ENCODE results near the gene NUTM1.

The NUTM1 gene, protein sequence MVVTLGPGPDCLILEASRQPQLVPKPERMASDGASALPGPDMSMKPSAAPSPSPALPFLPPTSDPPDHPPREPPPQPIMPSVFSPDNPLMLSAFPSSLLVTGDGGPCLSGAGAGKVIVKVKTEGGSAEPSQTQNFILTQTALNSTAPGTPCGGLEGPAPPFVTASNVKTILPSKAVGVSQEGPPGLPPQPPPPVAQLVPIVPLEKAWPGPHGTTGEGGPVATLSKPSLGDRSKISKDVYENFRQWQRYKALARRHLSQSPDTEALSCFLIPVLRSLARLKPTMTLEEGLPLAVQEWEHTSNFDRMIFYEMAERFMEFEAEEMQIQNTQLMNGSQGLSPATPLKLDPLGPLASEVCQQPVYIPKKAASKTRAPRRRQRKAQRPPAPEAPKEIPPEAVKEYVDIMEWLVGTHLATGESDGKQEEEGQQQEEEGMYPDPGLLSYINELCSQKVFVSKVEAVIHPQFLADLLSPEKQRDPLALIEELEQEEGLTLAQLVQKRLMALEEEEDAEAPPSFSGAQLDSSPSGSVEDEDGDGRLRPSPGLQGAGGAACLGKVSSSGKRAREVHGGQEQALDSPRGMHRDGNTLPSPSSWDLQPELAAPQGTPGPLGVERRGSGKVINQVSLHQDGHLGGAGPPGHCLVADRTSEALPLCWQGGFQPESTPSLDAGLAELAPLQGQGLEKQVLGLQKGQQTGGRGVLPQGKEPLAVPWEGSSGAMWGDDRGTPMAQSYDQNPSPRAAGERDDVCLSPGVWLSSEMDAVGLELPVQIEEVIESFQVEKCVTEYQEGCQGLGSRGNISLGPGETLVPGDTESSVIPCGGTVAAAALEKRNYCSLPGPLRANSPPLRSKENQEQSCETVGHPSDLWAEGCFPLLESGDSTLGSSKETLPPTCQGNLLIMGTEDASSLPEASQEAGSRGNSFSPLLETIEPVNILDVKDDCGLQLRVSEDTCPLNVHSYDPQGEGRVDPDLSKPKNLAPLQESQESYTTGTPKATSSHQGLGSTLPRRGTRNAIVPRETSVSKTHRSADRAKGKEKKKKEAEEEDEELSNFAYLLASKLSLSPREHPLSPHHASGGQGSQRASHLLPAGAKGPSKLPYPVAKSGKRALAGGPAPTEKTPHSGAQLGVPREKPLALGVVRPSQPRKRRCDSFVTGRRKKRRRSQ

DNA sequence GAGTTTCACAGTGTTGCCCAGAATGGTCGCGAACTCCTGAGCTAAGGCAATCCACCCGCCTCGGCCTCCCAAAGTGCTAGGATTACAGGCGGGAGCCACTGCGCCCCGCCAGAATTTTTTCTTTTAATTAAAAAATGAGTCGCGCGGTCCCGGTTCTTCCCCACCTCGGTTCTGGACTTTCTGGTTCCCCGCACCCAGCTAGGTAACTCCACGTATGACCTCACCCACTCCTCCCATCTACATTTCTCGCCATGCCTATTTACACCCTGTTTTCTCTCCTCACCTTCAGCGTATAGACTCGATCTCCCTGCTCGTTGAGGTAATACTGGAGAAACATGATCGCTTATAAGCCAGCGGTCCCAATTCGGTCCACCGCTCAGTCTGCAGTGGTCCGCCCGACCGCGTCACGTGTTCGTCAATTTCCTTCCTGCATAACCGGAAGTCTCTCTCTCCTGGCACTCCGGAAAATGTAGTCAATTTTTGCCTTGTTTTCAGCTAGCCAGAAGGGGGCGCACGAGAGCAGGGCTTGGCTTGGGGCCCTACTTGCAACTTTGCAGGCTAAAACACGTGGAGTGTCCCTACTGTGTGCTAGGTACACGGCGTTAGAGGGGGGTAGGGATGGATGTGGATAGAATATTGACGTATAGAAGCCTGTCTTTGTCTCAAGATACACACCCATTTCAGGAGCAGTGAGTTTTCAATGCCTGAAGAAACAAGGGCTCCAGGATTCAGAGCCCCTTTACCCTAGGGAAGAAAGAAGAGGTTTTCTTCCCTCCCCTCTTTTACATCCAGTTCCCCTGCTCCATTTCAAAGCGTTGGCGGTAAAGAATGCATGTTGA lies at the start of gene NUTM1, which contains the start of gene NOP10:
Gene NUTM1 (plus strand): TSS at position 579 of the 839 bp plus-strand sequence. CDS start 382 bp downstream, outside the sequence.
Gene NOP10 (minus strand): TSS at position 400 of the 839 bp plus-strand sequence. CDS start 63 bp downstream, at position 337.
- Mint-ChIP-seq H3K27me3 (peaks cover 14% of the 10 kb centered on the region), H3K9me3 (no peaks in the 10 kb centered on the region), H3K27ac (no peak within 1 kb of the TSS), H3K4me3 (no peak within 1 kb of the TSS), H3K4me1 (peaks cover 24% of the 10 kb centered on the region), H3K36me3 (peaks cover 24% of the 10 kb centered on the region)
- CTCF ChIA-PET = interaction anchor here (0.6 to 4.3 kb wide), 12 partner anchors 12 to 245 kb away, joined by 3 to 49 read pairs (median 4); partner anchors contain the start of genes KATNBL1 and LPCAT4
- DNase-seq = peak; percentile 96

DNA sequence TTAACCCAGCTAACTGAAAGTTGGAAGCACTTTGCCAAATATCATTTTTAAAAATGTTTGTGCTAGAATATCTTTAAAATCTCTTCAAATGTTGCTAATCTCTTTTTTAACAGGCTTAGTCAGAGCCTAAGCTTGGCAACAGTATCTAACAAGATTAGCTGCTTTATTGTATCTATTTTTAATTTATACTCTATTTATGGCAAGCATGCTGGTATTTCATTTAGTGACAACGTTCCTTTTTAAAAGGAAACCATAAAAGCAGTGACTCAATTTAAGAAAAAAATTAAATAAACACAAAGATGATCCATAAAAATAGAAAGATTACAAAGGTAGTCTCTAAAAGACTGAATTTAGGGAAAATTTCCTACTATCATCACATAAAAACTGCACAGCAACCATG lies 46.1 kb upstream of the NUTM1 start:
- CTCF ChIA-PET = interaction anchor here (1.1 kb wide), 1 partner anchor 11 kb away, joined by 3 read pairs; no protein-coding TSS in a partner anchor
- no peak overlapping the region for H3K27ac Mint-ChIP-seq

DNA sequence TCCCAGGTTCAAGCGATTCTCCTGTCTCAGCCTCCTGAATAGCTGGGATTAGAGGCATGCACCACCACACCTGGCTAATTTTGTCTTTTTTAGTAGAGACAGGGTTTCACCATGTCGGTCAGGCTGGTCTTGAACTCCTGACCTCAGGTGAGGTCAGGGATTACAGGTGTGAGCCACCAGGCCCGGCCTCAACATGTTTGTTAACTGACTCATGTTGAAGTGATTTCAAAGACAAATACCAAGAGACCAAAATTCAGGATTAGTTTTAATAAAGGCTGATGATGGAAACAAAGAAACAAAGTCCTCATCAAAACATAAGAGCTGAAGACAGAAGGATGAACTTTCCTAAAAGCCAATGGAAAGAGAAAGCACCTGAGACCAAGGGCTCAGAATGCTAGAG lies 42.1 kb upstream of the NUTM1 start:
- CTCF ChIA-PET = no interaction called here
- H3K4me1 Mint-ChIP-seq = no peaks in the 10 kb centered on the region
- H3K36me3 Mint-ChIP-seq = peaks cover 20% of the 10 kb centered on the region
- H3K9me3 Mint-ChIP-seq = no peaks in the 10 kb centered on the region
- H3K27me3 Mint-ChIP-seq = no peaks in the 10 kb centered on the region
- H3K4me3 Mint-ChIP-seq = no peak overlapping the region
- DNase-seq = no peak
- no peak overlapping the region for H3K27ac Mint-ChIP-seq

More for the DNA sequence above, 46.1 kb upstream of the NUTM1 start:
- DNase-seq = no peak
- Mint-ChIP-seq H3K9me3 (no peaks in the 10 kb centered on the region), H3K4me3 (no peak overlapping the region), H3K27me3 (no peaks in the 10 kb centered on the region), H3K36me3 (peaks cover 20% of the 10 kb centered on the region), H3K4me1 (no peaks in the 10 kb centered on the region)

DNA sequence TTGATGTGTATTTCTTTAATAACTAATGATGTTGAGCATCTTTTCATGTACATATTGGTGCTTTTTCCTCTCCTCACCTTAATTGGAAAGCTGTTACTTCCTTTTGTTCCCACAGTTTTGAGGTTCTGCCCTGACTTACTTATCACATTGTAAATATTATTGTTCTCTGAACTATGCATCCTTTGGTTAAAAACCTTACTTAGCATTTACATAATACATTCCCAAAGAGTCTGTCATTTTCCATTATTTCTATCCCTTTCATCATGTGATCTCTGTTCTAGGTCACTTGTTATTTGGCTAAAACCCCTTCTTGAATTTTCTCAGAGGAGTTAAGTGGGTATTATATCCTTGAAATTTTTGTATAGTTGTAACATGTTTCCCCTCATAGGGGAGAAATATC lies 38.5 kb upstream of the NUTM1 start:
- Mint-ChIP-seq H3K4me1 (peaks cover 7% of the 10 kb centered on the region), H3K36me3 (peaks cover 29% of the 10 kb centered on the region), H3K27ac (no peak overlapping the region), H3K4me3 (no peak overlapping the region), H3K27me3 (no peaks in the 10 kb centered on the region), H3K9me3 (no peaks in the 10 kb centered on the region)
- CTCF ChIA-PET = no interaction called here
- no peak for DNase-seq

- H3K36me3 Mint-ChIP-seq = peaks cover 25% of the 10 kb centered on the region
- no peak overlapping the region for H3K4me3 Mint-ChIP-seq
- DNase-seq = no peak
- no peak overlapping the region for H3K27ac Mint-ChIP-seq
- no peaks in the 10 kb centered on the region for H3K27me3 Mint-ChIP-seq
- H3K9me3 Mint-ChIP-seq = no peaks in the 10 kb centered on the region
- CTCF ChIA-PET = no interaction called here
- H3K4me1 Mint-ChIP-seq = peaks cover 24% of the 10 kb centered on the region
Observed at GRCh38 chr15:34311563-34311962, 31.6 kb upstream of the NUTM1 start.

GRCh38 chr15:34314491-34315490 lies 28.3 kb upstream of the NUTM1 start:
- H3K27me3 Mint-ChIP-seq = no peaks in the 10 kb centered on the region
- peaks cover 41% of the 10 kb centered on the region for H3K4me1 Mint-ChIP-seq
- DNase-seq = no peak
- peaks cover 19% of the 10 kb centered on the region for H3K36me3 Mint-ChIP-seq
- CTCF ChIA-PET = interaction anchor here (0.7 kb wide), 1 partner anchor 273 kb away, joined by 3 read pairs; no protein-coding TSS in a partner anchor
- H3K9me3 Mint-ChIP-seq = no peaks in the 10 kb centered on the region
- no peak overlapping the region for H3K4me3 Mint-ChIP-seq
- H3K27ac Mint-ChIP-seq = no peak overlapping the region

DNA sequence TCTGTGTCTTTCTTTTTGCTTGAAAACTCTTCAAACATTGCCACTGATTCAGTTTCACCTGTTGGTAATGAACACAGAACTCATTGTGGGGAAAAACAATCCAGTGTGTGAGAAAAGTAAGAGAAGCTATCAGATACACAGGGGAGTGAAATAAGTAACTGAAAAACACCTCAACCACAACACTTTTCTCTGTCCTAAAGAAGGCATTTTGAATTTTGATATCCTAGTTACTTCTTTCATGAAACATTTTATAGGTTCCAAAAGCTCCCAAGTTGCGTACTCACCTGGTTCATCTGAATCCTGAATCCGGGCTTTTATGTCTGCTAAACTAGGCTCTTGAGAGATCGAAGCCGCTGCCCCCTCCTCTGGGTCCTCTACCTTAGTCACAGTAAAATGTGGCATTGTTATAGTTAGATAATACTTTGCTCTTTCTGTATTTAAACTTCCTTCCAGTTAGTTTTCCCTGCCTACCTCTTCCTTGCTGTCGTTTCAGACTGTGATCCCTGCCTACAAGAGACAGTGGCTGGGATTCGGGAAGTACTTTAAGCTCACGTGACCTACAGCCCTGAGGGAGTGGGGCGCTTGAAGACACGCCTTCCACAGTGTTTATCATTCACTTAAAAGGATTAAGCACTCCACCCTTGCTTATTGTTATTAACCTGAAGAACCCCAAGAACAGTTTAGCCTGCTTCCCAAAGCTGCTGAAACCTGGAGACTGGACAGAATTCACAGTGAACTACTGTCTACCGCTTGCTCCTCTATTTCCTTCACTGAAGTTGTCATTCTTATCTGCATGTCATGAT lies 24.6 kb upstream of the NUTM1 start:
- Mint-ChIP-seq H3K9me3 (no peaks in the 10 kb centered on the region), H3K4me1 (peaks cover 52% of the 10 kb centered on the region), H3K36me3 (peaks cover 22% of the 10 kb centered on the region), H3K27me3 (no peaks in the 10 kb centered on the region), H3K27ac (peak overlapping the region; percentile 92), H3K4me3 (peak overlapping the region; percentile 95)
- DNase-seq = peak; percentile 51
- CTCF ChIA-PET = interaction anchor here (0.7 to 1.5 kb wide), 6 partner anchors 9 to 156 kb away, joined by 3 to 6 read pairs (median 4); partner anchors contain the start of gene LPCAT4

DNA sequence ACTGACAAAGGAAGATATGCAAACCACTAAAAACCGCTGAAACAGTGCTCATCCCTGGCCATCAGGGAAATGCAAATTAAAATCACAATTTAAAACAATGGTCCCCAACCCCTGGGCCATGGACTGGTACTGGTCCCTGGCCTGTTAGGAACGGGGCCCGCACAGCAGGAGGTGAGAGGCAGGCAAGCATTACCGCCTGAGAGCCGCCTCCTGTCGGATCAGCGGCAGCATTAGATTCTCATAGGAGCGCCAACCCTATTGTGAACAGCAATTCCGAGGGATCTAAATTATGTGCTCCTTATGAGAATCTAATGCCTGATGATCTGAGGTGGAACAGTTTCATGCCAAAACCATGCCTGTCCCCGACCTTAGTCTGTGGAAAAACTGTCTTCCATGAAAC lies 19.9 kb upstream of the NUTM1 start:
- Mint-ChIP-seq H3K4me1 (peaks cover 46% of the 10 kb centered on the region), H3K27ac (no peak overlapping the region), H3K27me3 (no peaks in the 10 kb centered on the region), H3K36me3 (peaks cover 11% of the 10 kb centered on the region), H3K9me3 (no peaks in the 10 kb centered on the region), H3K4me3 (no peak overlapping the region)
- DNase-seq = no peak
- CTCF ChIA-PET = interaction anchor here (0.6 kb wide), 1 partner anchor 37 kb away, joined by 3 read pairs; no protein-coding TSS in a partner anchor

DNA sequence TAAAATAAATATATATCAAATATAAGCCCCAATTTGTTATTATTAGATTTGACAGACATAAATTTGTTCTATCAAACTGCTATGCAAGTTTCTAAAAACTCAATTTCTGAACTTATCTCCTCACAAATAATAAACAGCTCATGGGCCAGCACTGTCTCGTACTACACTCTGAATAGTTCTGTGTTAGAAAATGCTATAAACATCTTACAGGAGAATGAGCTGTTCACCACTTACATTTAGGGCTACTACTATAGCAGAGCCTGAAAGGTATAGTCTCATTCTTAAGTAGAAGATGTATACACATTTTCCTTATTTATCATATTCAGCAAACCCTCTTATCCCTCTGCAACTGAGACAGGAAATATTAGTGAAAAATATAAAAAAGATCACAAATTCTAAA lies 18.2 kb upstream of the NUTM1 start:
- Mint-ChIP-seq H3K27me3 (no peaks in the 10 kb centered on the region), H3K36me3 (peaks cover 14% of the 10 kb centered on the region), H3K4me3 (no peak overlapping the region), H3K4me1 (peaks cover 47% of the 10 kb centered on the region), H3K9me3 (no peaks in the 10 kb centered on the region), H3K27ac (no peak overlapping the region)
- CTCF ChIA-PET = no interaction called here
- no peak for DNase-seq

- Mint-ChIP-seq H3K27ac (no peak overlapping the region), H3K9me3 (no peaks in the 10 kb centered on the region), H3K27me3 (no peaks in the 10 kb centered on the region), H3K4me1 (peaks cover 47% of the 10 kb centered on the region), H3K36me3 (peaks cover 14% of the 10 kb centered on the region), H3K4me3 (no peak overlapping the region)
- no peak for DNase-seq
- CTCF ChIA-PET = no interaction called here
Observed at GRCh38 chr15:34325368-34325767, 17.7 kb upstream of the NUTM1 start.

DNA sequence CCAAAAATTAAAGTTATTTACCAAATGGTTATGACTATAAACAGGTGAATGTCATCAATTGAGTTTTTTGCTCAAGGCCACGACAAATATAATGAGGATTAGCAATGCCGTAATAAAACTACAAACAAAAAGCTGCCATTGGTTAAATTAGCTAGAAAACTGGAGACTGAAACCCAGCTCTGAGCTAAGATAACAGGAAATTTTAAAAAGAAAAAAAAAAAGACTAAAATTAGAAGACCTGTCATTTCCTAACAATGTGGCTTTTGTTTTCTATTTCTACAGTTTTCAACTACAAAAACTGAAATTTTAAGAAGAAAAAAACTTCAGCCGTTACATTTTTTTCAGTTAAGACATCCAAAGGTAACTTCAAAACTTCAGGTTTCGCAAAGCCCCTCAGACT lies 15.2 kb upstream of the NUTM1 start:
- CTCF ChIA-PET = interaction anchor here (0.6 to 2.8 kb wide), 6 partner anchors 10 to 284 kb away, joined by 3 to 13 read pairs (median 5); partner anchors contain the start of gene SLC12A6
- peaks cover 63% of the 10 kb centered on the region for H3K4me1 Mint-ChIP-seq

More for the DNA sequence above, 15.2 kb upstream of the NUTM1 start:
- peak overlapping the region; percentile 50 for H3K4me3 Mint-ChIP-seq
- no peaks in the 10 kb centered on the region for H3K27me3 Mint-ChIP-seq
- peaks cover 20% of the 10 kb centered on the region for H3K36me3 Mint-ChIP-seq
- peak overlapping the region; percentile 84 for H3K27ac Mint-ChIP-seq
- DNase-seq = no peak
- no peaks in the 10 kb centered on the region for H3K9me3 Mint-ChIP-seq

All from activated naive CD4-positive, alpha-beta T cell treated with anti-CD3 and anti-CD28 coated beads, Interleukin-2, amount 10 ng/mL, durations not matched to agents 7 days and 5 days (primary cell).